GM19324 (cell line): ENCODE data around the gene KCNK16.

Experiments
- ATAC-seq: cut with Tn5 transposase; IDR thresholded peaks from one replicate; pipeline ENCODE4 v1.9.1; 2021; ENCODE audit warnings: mild to moderate bottlenecking, moderate library complexity; ENCODE audit not compliant: unreplicated experiment, low FRiP score

The KCNK16 gene

GRCh38 chr6:39322306-39322850 is at the start of gene KCNK16:
Gene KCNK16 (minus strand): TSS chr6:39322702. CDS start chr6:39322540, 162 bp downstream.
- no peak for ATAC-seq

DNA sequence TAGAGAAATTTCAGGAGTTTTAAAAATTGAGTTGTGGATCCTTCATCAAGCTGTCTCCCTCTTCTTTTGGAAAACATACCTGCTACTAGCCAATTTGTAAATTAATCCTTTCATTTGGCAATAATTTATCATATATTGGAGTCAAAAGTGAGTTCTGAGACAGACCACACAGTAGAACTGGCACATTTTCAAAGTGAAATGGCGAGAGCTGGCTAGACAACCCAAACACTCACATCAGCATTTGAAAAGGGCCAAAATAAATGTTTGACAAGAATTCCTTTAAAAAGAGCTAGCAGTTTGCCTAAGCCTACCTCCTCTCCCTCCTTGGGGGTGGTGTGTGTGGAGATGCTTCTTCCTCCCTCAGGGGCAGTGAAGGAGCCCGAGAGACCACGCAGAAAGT is 47.9 kb upstream of the KCNK16 start:
- ATAC-seq, result no peak

DNA sequence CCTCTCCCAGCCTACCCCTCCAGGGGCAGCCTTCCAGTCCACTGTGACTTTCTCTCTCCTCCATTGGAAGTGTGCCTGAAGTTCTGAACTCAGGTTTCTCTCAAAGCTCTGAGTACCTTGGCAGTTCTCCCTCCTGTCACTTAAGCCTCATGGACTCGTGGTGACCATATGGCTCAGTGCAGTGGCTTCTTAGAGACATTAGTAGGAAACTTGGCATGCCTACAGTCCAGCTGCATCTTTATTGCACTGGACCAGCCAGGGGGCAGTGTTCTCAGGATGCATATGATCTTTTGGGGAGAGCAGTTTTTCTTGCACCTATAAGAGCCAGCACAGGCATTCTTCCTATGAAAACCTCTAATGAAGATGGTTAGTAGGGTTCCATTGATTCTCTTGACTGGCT is 47.5 kb upstream of the KCNK16 start:
- no peak for ATAC-seq

DNA sequence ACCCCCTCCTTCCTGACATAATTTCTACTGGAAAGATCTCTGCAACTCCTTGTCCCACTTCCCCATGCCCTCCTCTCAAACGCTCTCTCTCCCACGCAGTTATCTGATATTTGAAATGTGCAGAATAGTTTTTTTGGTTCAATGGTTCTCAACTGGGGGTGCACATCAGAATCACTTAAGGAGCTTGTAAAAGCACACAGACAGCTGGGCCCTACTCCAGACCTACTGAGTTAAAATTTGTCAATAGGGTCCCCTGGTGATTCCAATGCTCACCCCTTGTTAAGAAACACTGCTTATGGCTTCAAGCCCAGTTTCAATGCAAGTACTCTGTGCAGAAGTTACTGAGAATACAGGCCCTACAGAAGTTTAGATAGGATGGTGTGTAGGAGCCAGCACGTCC is 45.2 kb upstream of the KCNK16 start:
- no peak for ATAC-seq

DNA sequence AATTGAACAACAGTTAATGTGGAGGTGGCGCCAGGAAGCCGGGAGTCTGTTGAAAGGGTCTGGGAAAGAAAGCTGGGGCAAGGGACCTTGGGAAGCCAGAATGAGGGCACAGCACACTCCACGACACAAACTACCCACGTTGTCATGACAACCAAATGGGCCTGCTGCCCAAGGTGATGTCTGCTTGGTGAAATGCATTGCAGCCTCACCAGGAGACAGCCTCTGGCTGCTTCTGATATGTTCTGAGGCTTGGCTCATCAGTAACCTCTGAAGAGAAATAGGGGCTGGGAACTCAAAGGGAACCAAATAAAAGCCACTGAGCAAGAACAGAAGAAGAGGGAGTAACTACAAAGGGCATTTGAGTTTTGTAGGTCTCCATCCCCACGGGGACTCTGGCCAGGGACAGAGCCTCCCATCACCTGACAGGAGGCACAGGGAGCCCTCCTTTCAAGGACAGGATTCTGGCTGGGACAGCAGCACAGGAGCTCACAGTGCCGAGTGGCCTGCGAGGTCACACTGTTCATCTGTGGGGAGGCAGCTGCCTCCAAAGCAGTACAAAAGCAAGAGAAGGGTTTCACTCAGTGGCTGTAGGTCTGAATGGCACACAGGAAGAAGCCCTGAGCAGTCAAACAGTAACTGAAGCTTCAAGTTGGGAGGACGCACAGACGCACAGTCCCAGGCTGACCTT is 44.6 kb upstream of the KCNK16 start:
- ATAC-seq, result no peak

DNA sequence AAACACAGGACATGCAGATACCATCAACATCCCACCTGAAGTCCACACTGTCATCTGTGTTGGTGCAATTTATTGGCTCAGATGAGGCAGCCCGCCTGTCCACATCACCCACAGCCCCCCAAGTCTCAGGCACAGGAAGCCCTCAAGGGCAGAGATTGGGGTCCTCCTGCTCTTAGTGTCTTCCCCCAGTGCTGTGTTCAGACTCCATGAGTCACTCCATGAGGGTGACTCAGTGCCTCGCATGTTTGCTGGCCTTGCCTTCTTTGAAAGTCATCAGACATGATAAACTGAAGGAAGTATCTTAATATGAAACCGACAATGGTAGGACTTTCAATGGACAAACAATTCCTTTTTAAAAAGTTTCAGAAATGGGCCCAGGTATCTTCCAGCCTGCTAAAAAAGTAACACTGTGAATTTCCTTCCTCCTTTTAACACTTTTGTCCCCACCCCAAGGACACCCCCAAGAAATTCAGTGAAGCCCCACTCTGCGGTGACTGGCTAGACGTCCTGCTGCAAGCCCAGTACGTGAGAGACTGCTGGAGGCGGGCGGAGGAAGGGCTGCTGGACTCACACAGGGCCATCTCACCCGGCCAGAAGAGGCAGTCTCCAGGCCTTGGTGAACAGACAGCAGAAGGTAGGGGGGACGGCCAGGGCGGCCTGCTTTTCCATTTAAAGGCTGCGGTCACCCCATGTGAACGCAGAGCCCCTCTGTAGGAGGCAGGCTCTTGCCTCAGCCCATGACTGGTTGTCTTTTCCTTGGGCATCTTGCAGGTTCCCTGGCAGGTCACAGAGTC is 43.0 kb upstream of the KCNK16 start:
- ATAC-seq, result no peak

DNA sequence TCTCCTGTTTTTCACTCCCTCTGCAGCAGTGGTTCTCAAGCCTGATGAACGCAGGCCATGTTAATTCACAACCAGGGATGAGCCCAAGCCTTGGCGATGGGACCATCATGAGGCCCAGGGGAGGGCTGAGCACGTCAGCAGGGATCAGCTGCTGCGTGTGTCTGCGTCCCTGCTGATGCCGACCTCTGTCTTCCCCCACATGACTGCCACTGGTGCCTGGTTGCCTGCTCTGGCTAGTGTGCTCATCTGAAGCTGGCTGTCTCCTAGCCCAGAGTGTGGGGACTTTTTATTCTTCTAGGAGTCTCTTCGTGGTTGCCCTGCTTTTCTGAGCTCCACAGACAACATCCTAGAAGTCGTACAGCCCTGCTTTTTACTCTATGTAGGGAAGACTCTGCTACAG is 40.8 kb upstream of the KCNK16 start:
- no peak for ATAC-seq

DNA sequence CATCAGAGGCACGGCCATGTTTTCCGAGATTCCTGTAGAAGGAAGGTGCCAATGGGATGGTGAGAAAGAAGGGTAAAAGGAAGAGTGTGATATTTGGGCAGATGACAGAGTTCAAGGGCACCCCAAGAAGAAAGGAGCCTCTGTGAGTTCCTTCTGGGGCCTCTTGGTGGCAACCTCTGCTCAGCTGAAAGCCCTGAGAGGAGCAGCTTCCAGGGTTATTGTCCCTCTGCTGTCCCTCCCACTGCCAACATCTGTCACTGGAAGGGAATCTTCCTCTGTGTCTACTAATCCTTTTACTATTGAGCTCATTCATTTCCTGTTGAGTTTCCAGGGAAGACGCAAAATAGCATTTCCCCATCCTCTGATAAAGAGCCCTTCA is 40.0 kb upstream of the KCNK16 start:
- no peak for ATAC-seq

- no peak for ATAC-seq
Observed at GRCh38 chr6:39361657-39362486, 39.4 kb upstream of the KCNK16 start.

DNA sequence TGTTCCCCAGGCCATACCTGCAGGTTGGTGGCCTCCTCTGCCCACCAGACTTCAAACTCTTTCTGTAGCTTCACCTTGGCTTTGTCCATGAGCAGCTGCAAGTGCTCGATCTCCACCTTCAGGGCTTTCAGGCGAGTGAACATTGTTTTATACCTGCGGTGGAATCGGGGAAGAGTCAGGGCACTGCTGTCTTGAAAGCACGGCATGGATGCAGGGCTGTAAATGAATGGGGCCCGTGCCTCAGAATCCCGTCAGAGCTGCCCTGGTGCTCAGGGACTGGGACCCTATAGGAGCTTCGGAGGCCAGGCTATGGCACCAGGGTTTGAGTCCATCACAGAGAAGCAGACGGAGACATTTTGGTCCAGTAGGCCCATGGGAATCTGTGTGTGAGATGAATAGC is 37.9 kb upstream of the KCNK16 start:
- ATAC-seq, result no peak

GRCh38 chr6:39357998-39358686 is 35.6 kb upstream of the KCNK16 start:
- ATAC-seq, result no peak

GRCh38 chr6:39353698-39354315 is 31.3 kb upstream of the KCNK16 start:
- no peak for ATAC-seq

GRCh38 chr6:39350723-39351505 is 28.4 kb upstream of the KCNK16 start:
- ATAC-seq, result no peak

GRCh38 chr6:39348740-39349139 is 26.2 kb upstream of the KCNK16 start:
- ATAC-seq, result no peak

- no peak for ATAC-seq
Observed at GRCh38 chr6:39347906-39348585, 25.5 kb upstream of the KCNK16 start.

GRCh38 chr6:39347206-39347605 is 24.7 kb upstream of the KCNK16 start:
- ATAC-seq, result no peak

DNA sequence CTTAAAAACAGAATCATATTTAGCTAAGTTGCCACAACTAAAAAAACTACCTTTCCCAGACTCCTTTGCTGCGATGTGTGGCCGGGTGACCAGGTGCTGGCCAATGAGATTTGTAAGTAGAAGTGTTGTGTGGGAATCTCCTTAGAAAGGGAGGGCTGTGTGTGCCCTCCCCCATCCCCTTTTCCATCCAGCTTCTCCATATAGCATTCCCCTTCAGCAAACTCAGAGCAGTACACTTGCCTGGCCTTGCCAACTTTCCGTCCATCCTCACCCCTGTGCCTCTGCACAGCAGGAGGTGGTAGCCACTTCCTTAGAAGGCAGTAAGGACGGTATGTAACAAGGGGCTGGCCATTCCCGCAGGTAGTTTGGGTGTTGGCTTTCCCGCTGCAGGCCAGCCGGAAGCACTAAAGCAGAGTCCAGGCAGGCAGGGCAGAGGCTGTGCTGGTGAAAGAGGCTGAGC is 22.3 kb upstream of the KCNK16 start:
- ATAC-seq, result no peak

- no peak for ATAC-seq
Observed at GRCh38 chr6:39343396-39343870, 20.9 kb upstream of the KCNK16 start.
